Testis (tissue), 2 donors: ENCODE measurements around the gene ARHGEF25.

Source experiments
- POLR2A ChIP-seq: fragments of 450-650 bp; IDR thresholded peaks from one replicate; pipeline ENCODE4 v1.6.1; 2017; ENCODE audit warnings: antibody characterized with exemption, mild to moderate bottlenecking, moderate library complexity
- TF ChIP-seq, protein P1 (sequence below), 3 experiments: fragments of 450-650 bp in 2 of 3; fragments of 200-600 bp in 1 of 3; sonication (generic) in 1 of 3; IDR thresholded peaks; one replicate each; pipeline ENCODE4 v1.5.1; 2016 to 2019; ENCODE audit warnings: antibody characterized with exemption in 3 of 3, mild to moderate bottlenecking in 2 of 3, moderate library complexity in 1 of 3

DNA sequence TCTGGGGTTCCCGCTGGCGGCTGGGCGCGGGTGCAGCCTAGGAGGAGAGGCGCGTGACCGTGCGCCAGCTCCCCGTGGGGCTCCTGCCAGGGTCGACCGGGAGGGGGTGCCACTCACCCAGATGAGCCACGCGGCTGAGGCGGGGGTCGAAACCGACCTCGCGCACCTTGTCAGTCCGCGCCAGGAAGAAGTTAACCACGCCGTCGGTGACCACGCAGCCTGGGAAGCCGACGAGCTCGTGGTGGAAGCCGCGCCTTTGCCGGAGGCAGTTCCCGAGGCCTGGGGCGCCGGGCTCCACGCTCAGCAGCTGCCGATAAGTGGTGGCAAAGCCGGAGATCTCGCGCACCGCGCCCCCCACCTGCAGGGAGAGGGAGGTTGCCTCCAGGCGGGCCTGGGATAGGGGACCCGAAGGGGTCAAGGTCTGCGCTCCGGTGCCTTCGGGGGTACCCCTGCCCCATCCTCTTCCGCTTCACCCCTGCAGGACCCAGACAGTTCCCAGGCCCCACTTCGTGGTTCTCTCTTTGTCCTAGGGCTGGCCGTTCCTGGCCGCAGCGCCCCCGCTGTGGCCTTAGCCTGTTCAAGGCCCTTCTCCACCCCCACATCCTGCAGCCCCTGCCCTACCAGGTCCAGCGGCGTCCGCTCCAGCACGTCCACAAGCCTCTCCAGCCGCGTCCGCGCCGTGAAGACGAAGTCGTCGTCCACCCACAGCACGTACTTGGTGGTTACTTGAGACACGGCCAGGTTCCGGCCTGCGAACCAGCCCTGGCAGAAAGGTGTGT lies 16.5 kb downstream of the ARHGEF25 start:
- TF ChIP-seq POLR2A, result no peak
- TF ChIP-seq, protein P1, sequence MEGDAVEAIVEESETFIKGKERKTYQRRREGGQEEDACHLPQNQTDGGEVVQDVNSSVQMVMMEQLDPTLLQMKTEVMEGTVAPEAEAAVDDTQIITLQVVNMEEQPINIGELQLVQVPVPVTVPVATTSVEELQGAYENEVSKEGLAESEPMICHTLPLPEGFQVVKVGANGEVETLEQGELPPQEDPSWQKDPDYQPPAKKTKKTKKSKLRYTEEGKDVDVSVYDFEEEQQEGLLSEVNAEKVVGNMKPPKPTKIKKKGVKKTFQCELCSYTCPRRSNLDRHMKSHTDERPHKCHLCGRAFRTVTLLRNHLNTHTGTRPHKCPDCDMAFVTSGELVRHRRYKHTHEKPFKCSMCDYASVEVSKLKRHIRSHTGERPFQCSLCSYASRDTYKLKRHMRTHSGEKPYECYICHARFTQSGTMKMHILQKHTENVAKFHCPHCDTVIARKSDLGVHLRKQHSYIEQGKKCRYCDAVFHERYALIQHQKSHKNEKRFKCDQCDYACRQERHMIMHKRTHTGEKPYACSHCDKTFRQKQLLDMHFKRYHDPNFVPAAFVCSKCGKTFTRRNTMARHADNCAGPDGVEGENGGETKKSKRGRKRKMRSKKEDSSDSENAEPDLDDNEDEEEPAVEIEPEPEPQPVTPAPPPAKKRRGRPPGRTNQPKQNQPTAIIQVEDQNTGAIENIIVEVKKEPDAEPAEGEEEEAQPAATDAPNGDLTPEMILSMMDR (IDR thresholded peaks at IDR 0.05), result no peak
